Measurements from ENCODE around the gene EPB41.

The EPB41 gene

GRCh38 chr1:28882009-28882628 is 32.2 kb upstream of the EPB41 start (continued):
- no peak for TF ChIP-seq ZNF776 (tag by site-specific recombination; IDR thresholded peaks at IDR 0.05; ENCODE audit: borderline replicate concordance)
- no peak for TF ChIP-seq ZNF548 (tag by site-specific recombination; IDR thresholded peaks at IDR 0.05)
- peak; percentile 74; the same call in 1 of the 2 replicates for TF ChIP-seq ZNF501 (tag by site-specific recombination; IDR thresholded peaks at IDR 0.05)
- no peak for TF ChIP-seq ZNF423 (tag by site-specific recombination; IDR thresholded peaks at IDR 0.05)
- no peak for TF ChIP-seq SALL2 (tag by site-specific recombination; IDR thresholded peaks at IDR 0.05; ENCODE audit: borderline replicate concordance)
- TF ChIP-seq ZNF354C (tag by site-specific recombination; IDR thresholded peaks at IDR 0.05; ENCODE audit: borderline replicate concordance, low read depth) = no peak
- TF ChIP-seq ZNF830 (tag by site-specific recombination; IDR thresholded peaks at IDR 0.05; ENCODE audit: low read depth) = no peak
- TF ChIP-seq KLF9 (tag by site-specific recombination; IDR thresholded peaks at IDR 0.05; ENCODE audit: low read depth) = no peak; the same call in 1 of the 2 replicates
- no peak for TF ChIP-seq ZNF302 (tag by site-specific recombination; IDR thresholded peaks at IDR 0.05; ENCODE audit: low read depth)
- TF ChIP-seq ZNF391 (tag by site-specific recombination; IDR thresholded peaks at IDR 0.05; ENCODE audit: borderline replicate concordance, low read depth) = peak; percentile 64; the same call in 1 of the 2 replicates
- peak; percentile 90 for TF ChIP-seq SCRT2 (tag by site-specific recombination; IDR thresholded peaks at IDR 0.05)
- TF ChIP-seq ZNF660 (tag by site-specific recombination; IDR thresholded peaks at IDR 0.05) = peak; percentile 57; the same call in 1 of the 2 replicates
- TF ChIP-seq ZNF18 (tag by site-specific recombination; IDR thresholded peaks at IDR 0.05) = no peak
- TF ChIP-seq TRIM28 (IDR thresholded peaks at IDR 0.05; ENCODE audit: borderline replicate concordance, low read length) = peak; percentile 77; the same call in 1 of the 2 replicates
- TF ChIP-seq ZNF692 (tag by site-specific recombination; IDR thresholded peaks at IDR 0.05) = peak; percentile 72; the same call in 1 of the 2 replicates
- TF ChIP-seq ZNF670 (tag by site-specific recombination; IDR thresholded peaks at IDR 0.05; ENCODE audit: low read depth) = no peak
- no peak for TF ChIP-seq ZNF280D (tag by site-specific recombination; IDR thresholded peaks at IDR 0.05)
- TF ChIP-seq ZNF239 (tag by site-specific recombination; IDR thresholded peaks at IDR 0.05) = 0 out of 2 replicates have a peak, but pooled peaks have one; percentile 14
- peak; percentile 20; the same call in 1 of the 2 replicates for TF ChIP-seq SP3 (tag by site-specific recombination; IDR thresholded peaks at IDR 0.05)
- TF ChIP-seq ZNF404 (tag by site-specific recombination; IDR thresholded peaks at IDR 0.05) = no peak
- TF ChIP-seq SP7 (tag by site-specific recombination; IDR thresholded peaks at IDR 0.05) = peak; percentile 82
- TF ChIP-seq ZNF791 (tag by site-specific recombination; IDR thresholded peaks at IDR 0.05) = no peak
- TF ChIP-seq BCL11B (tag by site-specific recombination; IDR thresholded peaks at IDR 0.05; ENCODE audit: low read depth) = no peak
- no peak for TF ChIP-seq ZNF248 (tag by site-specific recombination; IDR thresholded peaks at IDR 0.05)
- no peak for TF ChIP-seq MZF1 (tag by site-specific recombination; IDR thresholded peaks at IDR 0.05; ENCODE audit: borderline replicate concordance)
- TF ChIP-seq EGR2 (tag by site-specific recombination; IDR thresholded peaks at IDR 0.05; ENCODE audit: low read depth) = no peak
- TF ChIP-seq PRDM6 (tag by site-specific recombination; IDR thresholded peaks at IDR 0.05) = no peak
- no peak for TF ChIP-seq ZFP3 (tag by site-specific recombination; IDR thresholded peaks at IDR 0.05; ENCODE audit: low read depth)
- TF ChIP-seq PBX3 (CRISPR knock-in tag; IDR thresholded peaks at IDR 0.05) = no peak
- TF ChIP-seq ZSCAN23 (tag by site-specific recombination; IDR thresholded peaks at IDR 0.05) = no peak
- no peak for TF ChIP-seq ZNF362 (tag by site-specific recombination; IDR thresholded peaks at IDR 0.05)
